Neural progenitor cell (in vitro differentiated cells): ENCODE results near the gene GLI1.

Source experiments
- EZH2 ChIP-seq: fragments of 200-600 bp; sonication (generic); IDR thresholded peaks from 2 replicates; pipeline ENCODE4 v1.6.1; 2017; ENCODE audit warnings: antibody characterized with exemption, mild to moderate bottlenecking, moderate library complexity
- TF ChIP-seq, protein P1 (sequence below): fragments of 200-600 bp; sonication (generic); IDR thresholded peaks from 2 replicates; pipeline ENCODE4 v1.5.1; 2017; ENCODE audit warnings: antibody characterized with exemption, mild to moderate bottlenecking

- TF ChIP-seq, protein P1, sequence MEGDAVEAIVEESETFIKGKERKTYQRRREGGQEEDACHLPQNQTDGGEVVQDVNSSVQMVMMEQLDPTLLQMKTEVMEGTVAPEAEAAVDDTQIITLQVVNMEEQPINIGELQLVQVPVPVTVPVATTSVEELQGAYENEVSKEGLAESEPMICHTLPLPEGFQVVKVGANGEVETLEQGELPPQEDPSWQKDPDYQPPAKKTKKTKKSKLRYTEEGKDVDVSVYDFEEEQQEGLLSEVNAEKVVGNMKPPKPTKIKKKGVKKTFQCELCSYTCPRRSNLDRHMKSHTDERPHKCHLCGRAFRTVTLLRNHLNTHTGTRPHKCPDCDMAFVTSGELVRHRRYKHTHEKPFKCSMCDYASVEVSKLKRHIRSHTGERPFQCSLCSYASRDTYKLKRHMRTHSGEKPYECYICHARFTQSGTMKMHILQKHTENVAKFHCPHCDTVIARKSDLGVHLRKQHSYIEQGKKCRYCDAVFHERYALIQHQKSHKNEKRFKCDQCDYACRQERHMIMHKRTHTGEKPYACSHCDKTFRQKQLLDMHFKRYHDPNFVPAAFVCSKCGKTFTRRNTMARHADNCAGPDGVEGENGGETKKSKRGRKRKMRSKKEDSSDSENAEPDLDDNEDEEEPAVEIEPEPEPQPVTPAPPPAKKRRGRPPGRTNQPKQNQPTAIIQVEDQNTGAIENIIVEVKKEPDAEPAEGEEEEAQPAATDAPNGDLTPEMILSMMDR: peak; percentile 44
- TF ChIP-seq EZH2: peak; percentile 76
These were observed 16.8 kb downstream of the GLI1 start for GRCh38 chr12:57476162-57476992.
